ENCODE results near the gene GSDMA.
"Not testable (repeated sequence)": the region's sequence is repeated elsewhere in the genome, so short reads cannot be mapped to it uniquely, and the experiment has no call there.

GRCh38 chr17:39948489-39948828 lies 14.3 kb upstream of the GSDMA start:
- not testable (repeated sequence) for TF ChIP-seq POLR2A (IDR thresholded peaks at IDR 0.05; ENCODE audit: low read depth); POLR2AphosphoS5 (IDR thresholded peaks at IDR 0.05); EP300 (IDR thresholded peaks at IDR 0.05)
- TF ChIP-seq, protein P1, sequence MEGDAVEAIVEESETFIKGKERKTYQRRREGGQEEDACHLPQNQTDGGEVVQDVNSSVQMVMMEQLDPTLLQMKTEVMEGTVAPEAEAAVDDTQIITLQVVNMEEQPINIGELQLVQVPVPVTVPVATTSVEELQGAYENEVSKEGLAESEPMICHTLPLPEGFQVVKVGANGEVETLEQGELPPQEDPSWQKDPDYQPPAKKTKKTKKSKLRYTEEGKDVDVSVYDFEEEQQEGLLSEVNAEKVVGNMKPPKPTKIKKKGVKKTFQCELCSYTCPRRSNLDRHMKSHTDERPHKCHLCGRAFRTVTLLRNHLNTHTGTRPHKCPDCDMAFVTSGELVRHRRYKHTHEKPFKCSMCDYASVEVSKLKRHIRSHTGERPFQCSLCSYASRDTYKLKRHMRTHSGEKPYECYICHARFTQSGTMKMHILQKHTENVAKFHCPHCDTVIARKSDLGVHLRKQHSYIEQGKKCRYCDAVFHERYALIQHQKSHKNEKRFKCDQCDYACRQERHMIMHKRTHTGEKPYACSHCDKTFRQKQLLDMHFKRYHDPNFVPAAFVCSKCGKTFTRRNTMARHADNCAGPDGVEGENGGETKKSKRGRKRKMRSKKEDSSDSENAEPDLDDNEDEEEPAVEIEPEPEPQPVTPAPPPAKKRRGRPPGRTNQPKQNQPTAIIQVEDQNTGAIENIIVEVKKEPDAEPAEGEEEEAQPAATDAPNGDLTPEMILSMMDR (IDR thresholded peaks at IDR 0.05) = not testable (repeated sequence)
